ENCODE results near the gene MAPK11. TPM values are rescaled to one million over a fixed set of nuclear protein-coding genes. Genes with fewer than 3 reads are reported as not detected.

MAPK11 gene
- total and polyA plus RNA-seq, 10 of the 15 experiments (the other 5 are each of a cell fraction or from before 2014, with no cell fraction given), result 0.05 to 12.8 (median 3.7) TPM

- peak; percentile 59 for TF ChIP-seq MEF2B (IDR thresholded peaks at IDR 0.05; ENCODE audit: partially characterized antibody, poor library complexity, severe bottlenecking)
These were observed 44.5 kb upstream of the MAPK11 start (continued) for GRCh38 chr22:50314455-50315288.

- ATAC-seq, result peak; percentile 41
- Histone ChIP-seq H3K27ac (ENCODE audit: control insufficient read depth, insufficient read depth) (peak overlapping the region; percentile 94), H3K9ac (ENCODE audit: control insufficient read depth, insufficient read depth, low read length) (peak overlapping the region; percentile 88), H4K20me1 (ENCODE audit: control insufficient read depth, insufficient read depth) (no peaks in the 10 kb centered on the region), H3K36me3 (ENCODE audit: control insufficient read depth in 2 of 2, insufficient read depth in 2 of 2, low read length in 1 of 2) (no peaks in the 10 kb centered on the region), H2AFZ (ENCODE audit: control insufficient read depth, low read depth, low read length) (peak overlapping the region; percentile 94), H3K4me2 (ENCODE audit: control insufficient read depth, insufficient read depth) (peak overlapping the region; percentile 99), H3K4me1 (ENCODE audit: control insufficient read depth, insufficient read depth, low read length) (peaks cover 17% of the 10 kb centered on the region), H3K27me3 (replicated peaks in 1 of 2; ENCODE audit: control insufficient read depth in 2 of 2, insufficient read depth in 2 of 2, low read length in 1 of 2) (no peaks in the 10 kb centered on the region), H3K4me3 (peak overlapping the region; percentile 70), H3K79me2 (ENCODE audit: control insufficient read depth, insufficient read depth, low read length) (peaks cover 13% of the 10 kb centered on the region), H3K9me3 (replicated peaks; ENCODE audit: control insufficient read depth, insufficient read depth, low read length) (no peaks in the 10 kb centered on the region)
- CTCF ChIA-PET, result interaction anchor here (0.6 to 1.9 kb wide), 6 partner anchors 10 to 308 kb away, joined by 3 to 9 read pairs (median 4); no protein-coding TSS in a partner anchor
- RAD21 ChIA-PET (ENCODE audit: unreplicated experiment), result interaction anchor here (1.0 to 2.5 kb wide), 4 partner anchors 9 to 194 kb away, joined by 3 to 13 read pairs (median 4); partner anchors contain the start of genes LMF2 and NCAPH2
- no peak for DNase-seq (ENCODE audit: low read depth, low spot score)
- intact Hi-C loops (cut with micrococcal nuclease; ENCODE audit: unreplicated experiment) (no loop called here), in situ Hi-C loops (cut with MboI) (no loop called here)
- POLR2A ChIA-PET, result interaction anchor here (0.6 to 1.9 kb wide), 5 partner anchors 9 to 211 kb away, joined by 3 to 11 read pairs (median 4); partner anchors contain the start of gene SCO2
- TSS peak; percentile 90 for BruUV-seq (replicated peaks)
- no peak for FAIRE-seq
- TF ChIP-seq CEBPZ (IDR thresholded peaks at IDR 0.05; ENCODE audit: low read depth, low read length) (no peak), TBL1XR1 (IDR thresholded peaks at IDR 0.05; ENCODE audit: low read depth, low read length) (no peak), RELB (IDR thresholded peaks at IDR 0.05; ENCODE audit: low read depth) (no peak), RFX5 (IDR thresholded peaks at IDR 0.05; ENCODE audit: low read depth, low read length) (no peak), NKRF (conservative IDR thresholded peaks at IDR 0.05) (no peak), MEF2A (IDR thresholded peaks at IDR 0.05; ENCODE audit: insufficient read depth, low read depth, low read length) (no peak)
- 11% methylated on average over 14 of the region's 14 CpGs for WGBS (ENCODE audit: insufficient coverage, insufficient replicate concordance, low lambda C conversion rate, missing lambda C conversion rate)
- SMC1A ChIA-PET (ENCODE audit: uncharacterized antibody, unreplicated experiment), result interaction anchor here (1.5 to 1.6 kb wide), 2 partner anchors 9 to 12 kb away, joined by 5 to 6 read pairs; no protein-coding TSS in a partner anchor
These were observed 43.9 kb upstream of the MAPK11 start for GRCh38 chr22:50314081-50314454.

All from GM12878 (cell line).